NT2/D1 (cell line): Measurements from ENCODE around the gene YWHAH.

Source experiments
- DNase-seq: peaks from one replicate; pipeline ENCODE4 v3.0.0-alpha.2; 2011; ENCODE audit warnings: low read depth, low spot score
- H3K27me3 ChIP-seq: 2 replicates; pipeline ENCODE4 v1.6.0; 2011; ENCODE audit warnings: mild to moderate bottlenecking; ENCODE audit not compliant: insufficient read length, insufficient read depth
- H3K36me3 ChIP-seq: 2 replicates; pipeline ENCODE4 v1.6.1; 2011; ENCODE audit warnings: mild to moderate bottlenecking, low read length, mixed read lengths; ENCODE audit not compliant: insufficient read depth, insufficient read length
- H3K4me1 ChIP-seq: 2 replicates; pipeline ENCODE4 v1.5.1; 2011; ENCODE audit not compliant: insufficient read depth, insufficient read length
- H3K4me3 ChIP-seq: 2 replicates; pipeline ENCODE4 v1.5.1; 2011; ENCODE audit warnings: low read depth; ENCODE audit not compliant: insufficient read length
- H3K9ac ChIP-seq: 2 replicates; pipeline ENCODE4 v1.6.0; 2011; ENCODE audit warnings: low read depth; ENCODE audit not compliant: insufficient read length
- H3K9me3 ChIP-seq: 2 replicates; pipeline ENCODE4 v1.5.1; 2011; ENCODE audit warnings: mild to moderate bottlenecking, low read length; ENCODE audit not compliant: insufficient read depth
- SUZ12 ChIP-seq: IDR thresholded peaks from 2 replicates; pipeline ENCODE4 v1.6.1; 2011; ENCODE audit not compliant: insufficient read length, insufficient read depth; ENCODE audit errors: extremely low read depth
- YY1 ChIP-seq: IDR thresholded peaks from 2 replicates; pipeline ENCODE4 v1.6.1; 2011; ENCODE audit not compliant: insufficient read length, insufficient read depth
- ZNF274 ChIP-seq: IDR thresholded peaks from 2 replicates; pipeline ENCODE4 v1.6.1; 2011; ENCODE audit warnings: mild to moderate bottlenecking, low read depth, low read length

The YWHAH gene

DNA sequence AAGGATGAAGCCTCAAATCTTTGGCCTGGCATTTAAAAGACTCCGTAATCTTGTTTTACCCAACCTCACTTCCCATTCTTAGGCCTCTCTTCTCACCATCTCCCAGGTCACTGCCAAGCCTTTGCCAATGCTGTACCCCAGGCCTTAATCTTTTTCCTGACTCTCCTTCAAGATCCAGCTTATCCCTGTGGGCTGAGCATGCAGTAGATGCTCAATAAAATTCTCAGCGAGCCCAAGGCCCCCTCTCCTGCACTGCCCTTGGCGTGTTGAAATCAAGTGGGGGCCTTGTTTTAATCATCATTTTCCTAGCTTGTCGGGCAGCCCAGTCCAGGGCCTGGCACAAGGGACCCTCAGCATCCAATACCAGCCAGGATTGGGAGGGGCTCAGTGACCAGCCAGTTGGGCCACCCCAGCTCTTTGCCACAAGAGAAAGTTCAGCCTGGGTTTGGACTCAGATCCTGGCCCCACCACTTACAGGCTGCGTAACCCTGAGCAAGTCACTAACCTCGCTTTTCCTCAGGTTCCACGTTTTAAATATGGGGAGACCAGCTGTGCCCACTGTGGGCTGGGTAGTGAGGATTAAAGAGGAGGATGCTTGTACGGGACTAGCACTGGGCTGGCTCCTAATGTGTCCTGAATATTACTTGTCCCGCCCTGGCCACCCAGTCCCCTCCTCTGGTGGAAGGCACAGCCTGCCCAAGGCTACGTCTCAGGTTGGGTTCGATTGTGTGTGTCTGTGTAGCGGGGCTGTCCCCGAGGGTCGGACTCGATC lies 943 bp upstream of the YWHAH start:
- Histone ChIP-seq H3K27me3 (no peaks in the 10 kb centered on the region), H3K9me3 (no peaks in the 10 kb centered on the region), H3K4me1 (peaks cover 5% of the 10 kb centered on the region), H3K9ac (peak overlapping the region; percentile 85), H3K36me3 (peaks cover 33% of the 10 kb centered on the region), H3K4me3 (peak overlapping the region; percentile 28)
- DNase-seq = no peak
- TF ChIP-seq YY1 (no peak), SUZ12 (no peak), ZNF274 (no peak)

DNA sequence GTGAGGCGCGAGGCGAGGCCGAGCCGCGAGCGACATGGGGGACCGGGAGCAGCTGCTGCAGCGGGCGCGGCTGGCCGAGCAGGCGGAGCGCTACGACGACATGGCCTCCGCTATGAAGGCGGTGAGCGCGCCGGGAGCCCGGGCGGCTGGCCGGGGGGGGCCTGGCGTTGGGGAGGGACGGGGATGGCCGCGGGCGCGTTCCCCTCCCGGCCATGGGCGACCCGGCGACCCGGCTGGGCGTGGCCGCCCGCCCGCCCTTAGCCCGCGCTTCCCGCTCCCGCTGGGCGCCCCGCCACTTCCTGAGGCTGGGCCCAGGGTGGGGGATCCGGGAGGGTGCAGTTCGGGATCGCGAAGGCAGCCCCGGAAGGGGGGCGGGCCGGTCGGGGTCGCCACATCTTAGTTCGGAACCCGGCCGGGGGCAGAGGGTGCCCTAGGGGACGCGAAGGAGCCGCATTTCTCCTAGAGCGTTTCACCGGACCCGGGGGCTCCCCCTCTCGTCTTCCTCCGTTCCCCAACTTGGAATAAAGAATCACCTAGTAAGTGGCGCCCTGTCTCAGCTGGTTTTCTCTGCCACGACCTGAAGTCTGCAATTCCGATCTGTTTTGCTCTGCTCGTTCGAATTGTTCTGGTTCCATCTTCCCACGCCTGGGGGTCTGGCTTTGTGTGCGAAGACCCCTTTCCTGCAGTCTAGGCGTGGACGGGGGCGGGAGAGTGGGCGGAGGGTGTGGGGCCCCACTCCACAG lies 536 bp downstream of the YWHAH start:
- Histone ChIP-seq H3K4me3 (peak overlapping the region; percentile 87), H3K4me1 (peaks cover 5% of the 10 kb centered on the region), H3K27me3 (no peaks in the 10 kb centered on the region), H3K36me3 (peaks cover 44% of the 10 kb centered on the region), H3K9ac (peak overlapping the region; percentile 98), H3K9me3 (no peaks in the 10 kb centered on the region)
- TF ChIP-seq YY1 = no peak
- TF ChIP-seq SUZ12 = no peak
- TF ChIP-seq ZNF274 = no peak
- no peak for DNase-seq

DNA sequence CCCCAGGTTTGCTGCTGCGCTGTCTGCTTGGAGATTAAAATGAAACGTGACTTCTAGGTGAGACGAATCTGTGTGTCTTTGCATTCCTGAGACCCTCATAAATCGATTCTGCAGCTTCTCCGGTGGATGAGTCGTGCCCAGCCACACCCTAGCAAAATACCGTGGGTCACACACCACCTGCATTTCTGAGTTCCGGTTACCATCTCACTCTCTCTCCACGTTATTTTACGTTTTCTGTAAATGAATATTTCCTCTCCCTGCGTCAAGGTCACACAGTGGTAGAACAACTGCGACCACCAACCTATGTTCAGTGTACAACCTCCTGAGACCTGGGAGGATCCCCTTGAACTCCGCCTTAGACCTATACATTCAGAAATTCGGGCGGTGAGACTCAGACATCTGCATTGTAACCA lies 1.1 kb downstream of the YWHAH start:
- Histone ChIP-seq H3K27me3 (no peaks in the 10 kb centered on the region), H3K9me3 (no peaks in the 10 kb centered on the region), H3K4me1 (peaks cover 5% of the 10 kb centered on the region), H3K4me3 (peak overlapping the region; percentile 87), H3K36me3 (peaks cover 49% of the 10 kb centered on the region), H3K9ac (peak overlapping the region; percentile 98)
- DNase-seq = no peak
- TF ChIP-seq ZNF274 (no peak), SUZ12 (no peak), YY1 (no peak)

DNA sequence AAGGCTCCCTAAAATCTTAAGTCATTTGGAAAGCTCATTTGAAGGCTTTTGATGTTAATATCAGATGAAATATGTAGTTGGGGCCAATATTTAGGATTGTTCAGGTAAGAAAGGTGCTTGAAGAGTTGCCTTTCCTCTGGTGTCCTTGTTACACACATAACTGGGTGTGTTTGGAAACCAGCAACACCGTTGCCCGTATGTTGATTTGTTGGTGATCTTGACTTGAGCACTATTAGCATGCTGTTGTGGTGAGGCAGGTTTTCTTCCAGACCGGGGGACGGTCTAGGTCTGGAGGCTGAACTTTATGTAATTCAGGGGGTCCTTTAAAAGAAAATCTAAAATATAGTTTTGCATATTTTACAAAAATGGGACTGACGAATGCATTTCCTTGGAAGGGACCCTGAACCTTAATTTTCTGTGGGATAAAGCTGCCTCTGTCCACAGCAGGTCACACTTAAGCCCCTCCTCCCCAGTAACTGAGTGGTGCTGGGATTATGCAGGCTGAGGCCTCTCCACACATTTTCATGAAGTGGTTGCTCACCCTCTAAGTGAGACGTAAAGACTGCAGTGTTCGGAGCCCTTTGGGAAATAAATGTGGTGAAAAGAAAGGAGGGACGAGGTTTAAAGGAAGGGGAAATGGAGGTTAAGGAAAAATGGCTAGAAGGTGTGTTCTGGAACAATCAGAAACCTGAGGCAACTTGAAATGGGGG lies 1.8 kb downstream of the YWHAH start:
- no peaks in the 10 kb centered on the region for H3K27me3 ChIP-seq
- H3K9ac ChIP-seq = peak overlapping the region; percentile 98
- H3K4me1 ChIP-seq = peaks cover 5% of the 10 kb centered on the region
- peak overlapping the region; percentile 87 for H3K4me3 ChIP-seq
- DNase-seq = no peak
- TF ChIP-seq YY1 = no peak
- TF ChIP-seq SUZ12 = no peak
- no peak for TF ChIP-seq ZNF274
- peaks cover 55% of the 10 kb centered on the region for H3K36me3 ChIP-seq
- H3K9me3 ChIP-seq = no peaks in the 10 kb centered on the region

DNA sequence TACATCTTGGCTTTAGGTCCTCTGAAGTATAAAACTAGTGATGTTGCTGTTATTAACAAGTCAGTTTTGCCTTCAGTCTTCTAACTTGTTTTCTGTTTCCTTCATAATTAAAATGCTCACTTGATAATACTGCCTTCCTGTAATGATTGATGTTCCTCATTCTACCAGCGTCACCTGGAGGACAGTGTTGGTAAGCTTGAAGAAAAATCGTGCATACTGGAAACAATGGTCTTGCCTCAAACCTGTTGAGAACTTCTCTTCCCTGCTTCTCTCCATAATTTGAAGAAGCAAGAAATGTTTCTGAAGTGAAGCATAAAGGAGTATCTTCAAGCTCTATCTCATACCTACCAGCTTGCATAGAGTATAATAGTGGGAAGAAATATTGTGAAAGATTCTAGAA lies 3.0 kb downstream of the YWHAH start:
- H3K36me3 ChIP-seq = peaks cover 67% of the 10 kb centered on the region
- H3K4me1 ChIP-seq = peaks cover 5% of the 10 kb centered on the region
- H3K9me3 ChIP-seq = no peaks in the 10 kb centered on the region
- no peaks in the 10 kb centered on the region for H3K27me3 ChIP-seq
- no peak for DNase-seq
- TF ChIP-seq SUZ12 (no peak), YY1 (no peak), ZNF274 (no peak)
- H3K4me3 ChIP-seq = no peak overlapping the region
- no peak overlapping the region for H3K9ac ChIP-seq

DNA sequence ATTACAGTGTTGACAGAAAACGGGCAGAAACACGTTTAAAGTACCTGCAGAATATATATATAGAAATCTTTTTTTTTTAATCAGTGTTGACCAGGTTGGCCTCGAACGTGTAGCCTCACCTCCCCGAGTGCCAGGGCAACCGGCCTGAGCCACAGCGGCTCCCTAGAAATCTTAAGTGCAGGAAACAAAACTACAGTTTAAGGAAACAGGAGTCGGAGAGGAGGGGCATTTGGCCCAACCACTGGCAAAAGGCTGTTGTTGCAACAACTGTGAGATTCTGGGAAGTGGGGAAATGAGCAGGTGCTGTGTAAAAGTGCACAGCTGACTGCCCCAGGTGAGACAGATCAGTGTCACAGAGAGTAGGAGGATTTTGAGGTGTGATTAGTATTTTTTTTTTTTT lies 3.7 kb downstream of the YWHAH start:
- Histone ChIP-seq H3K36me3 (peaks cover 74% of the 10 kb centered on the region), H3K27me3 (no peaks in the 10 kb centered on the region), H3K9me3 (no peaks in the 10 kb centered on the region), H3K4me1 (peaks cover 5% of the 10 kb centered on the region), H3K9ac (no peak overlapping the region), H3K4me3 (no peak overlapping the region)
- no peak for DNase-seq
- no peak for TF ChIP-seq SUZ12
- no peak for TF ChIP-seq YY1
- no peak for TF ChIP-seq ZNF274
